Activated CD8-positive, alpha-beta memory T cell treated with anti-CD3 and anti-CD28 coated beads for 4 hours (primary cell): ENCODE results near the gene NCF2.

Experiments used
- DNase-seq, 2 donors: peaks; one replicate each; pipeline ENCODE4 v3.0.0-alpha.2; 2020; ENCODE audit warnings: low read depth in 2 of 2

The NCF2 gene

DNA sequence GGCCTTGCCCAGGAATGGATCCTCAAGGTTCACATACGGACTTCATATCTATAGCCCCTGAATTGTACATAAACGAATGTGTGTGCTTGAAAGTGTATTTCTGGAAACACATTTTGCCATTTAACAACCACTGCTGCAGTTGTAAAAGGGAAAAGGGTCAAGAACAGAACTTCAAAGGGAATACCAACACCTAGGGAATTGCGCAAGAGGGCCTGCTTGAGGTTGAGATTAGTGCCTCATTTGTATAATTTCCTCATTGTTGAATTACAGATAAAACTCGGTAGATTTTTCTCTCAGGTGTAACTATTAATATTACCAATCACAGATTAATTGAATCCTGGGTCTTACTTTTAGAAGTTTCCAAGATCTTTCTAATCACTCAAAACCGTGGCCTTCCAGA lies 6.1 kb downstream of the NCF2 start:
- no peak for DNase-seq

DNA sequence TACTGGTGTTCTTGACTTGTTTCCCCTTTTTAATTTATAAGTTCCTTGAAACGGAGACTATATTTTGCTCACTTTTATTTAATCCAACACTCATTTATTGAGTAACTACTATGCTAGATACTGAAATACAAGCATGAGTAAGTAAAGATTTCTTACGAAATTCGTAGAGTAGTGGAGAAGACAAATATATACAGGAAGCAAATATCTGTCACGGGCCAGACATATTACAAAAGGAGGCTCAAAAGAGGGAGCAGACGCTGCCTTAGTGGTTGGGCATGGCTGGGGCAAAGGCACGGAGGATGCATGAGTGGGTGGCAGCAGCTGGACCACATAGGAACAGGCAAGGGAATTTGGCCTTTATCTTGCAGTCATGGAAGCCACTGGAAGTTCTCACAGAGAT lies 6.8 kb downstream of the NCF2 start:
- DNase-seq = no peak

DNA sequence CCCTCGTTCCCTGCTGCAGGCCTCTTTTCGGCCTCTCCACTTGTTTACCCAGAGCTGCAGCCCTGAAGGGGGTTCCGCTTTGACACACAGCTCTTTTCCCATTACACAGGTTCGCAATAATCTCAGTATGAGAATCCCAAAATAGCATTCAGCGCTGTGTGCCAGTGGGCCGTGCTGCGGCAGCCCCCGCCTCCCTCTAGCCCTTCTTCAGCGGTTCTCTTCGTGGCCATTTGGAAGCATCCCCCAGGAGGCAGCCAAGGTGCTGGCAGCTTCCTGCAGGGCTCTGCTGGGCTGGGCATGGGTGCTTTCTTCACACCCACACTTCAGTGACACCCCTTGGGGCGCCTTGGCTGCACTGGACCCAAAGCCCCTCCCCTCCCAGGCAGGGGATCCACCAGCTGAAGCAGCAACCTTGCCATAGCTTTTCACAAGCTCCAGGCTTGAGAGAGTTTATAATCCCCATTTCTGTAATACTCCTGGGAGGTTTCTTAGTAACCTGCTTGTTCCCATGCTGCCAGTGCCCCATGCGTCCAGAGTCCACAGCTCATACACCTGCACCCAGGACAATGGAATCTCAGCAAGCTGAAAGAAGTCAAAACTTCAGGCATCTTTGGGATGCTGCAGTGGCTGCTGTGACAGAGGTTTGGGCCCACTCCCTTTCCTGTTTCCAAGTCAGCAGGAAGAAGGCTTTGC lies 8.1 kb downstream of the NCF2 start:
- no peak for DNase-seq

GRCh38 chr1:183580281-183580682 lies 10.0 kb downstream of the NCF2 start:
- DNase-seq = no peak

DNA sequence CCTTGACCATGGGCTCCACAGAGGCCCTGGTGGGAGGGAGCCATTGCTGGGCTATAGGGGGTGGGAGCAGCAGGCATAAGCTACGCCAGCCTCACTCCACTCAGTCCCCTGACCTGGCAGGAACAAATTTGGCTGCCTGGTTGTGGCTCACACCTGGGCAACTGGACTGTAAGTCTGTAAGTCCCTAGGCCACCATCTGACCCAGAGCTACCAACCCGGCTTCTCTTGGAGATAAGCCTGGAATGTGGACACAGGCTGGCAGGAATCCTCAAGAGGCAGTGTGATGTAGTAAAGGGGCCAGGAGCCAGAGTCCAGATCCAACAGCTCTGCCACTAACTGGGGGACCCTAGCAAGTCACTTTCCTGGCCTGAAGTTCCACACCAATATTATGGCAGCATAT lies 11.4 kb downstream of the NCF2 start:
- no peak for DNase-seq

DNA sequence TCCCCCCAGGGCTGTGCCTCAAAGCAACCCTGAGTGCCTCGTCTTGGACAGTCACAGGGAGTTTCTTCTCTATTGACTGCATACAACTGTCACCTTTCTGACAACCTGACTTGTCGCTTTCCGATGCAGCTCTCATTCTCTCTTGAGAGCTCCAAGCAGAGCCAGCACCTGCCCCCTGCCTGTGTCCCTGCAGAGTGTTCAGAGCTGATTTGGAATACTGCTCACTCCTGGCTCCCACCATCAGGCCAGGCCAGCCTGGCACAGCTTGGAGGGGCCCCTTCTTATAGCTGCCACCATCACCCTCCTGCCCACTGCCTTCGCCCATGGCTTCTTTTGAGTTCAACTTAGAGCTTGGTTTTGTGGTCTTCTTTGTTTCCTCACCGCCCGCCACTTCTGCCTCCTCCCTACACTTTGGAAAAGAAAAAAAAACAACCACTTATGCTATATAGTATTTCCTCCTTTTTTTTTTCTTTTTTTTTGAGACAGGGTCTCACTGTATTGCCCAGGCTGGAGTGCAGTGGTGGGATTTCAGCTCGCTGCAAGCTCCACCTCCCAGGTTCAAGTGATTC lies 12.3 kb downstream of the NCF2 start:
- DNase-seq = no peak

GRCh38 chr1:183576537-183576936 lies 13.7 kb downstream of the NCF2 start:
- DNase-seq = no peak

GRCh38 chr1:183575606-183576005 lies 14.7 kb downstream of the NCF2 start:
- DNase-seq = no peak

DNA sequence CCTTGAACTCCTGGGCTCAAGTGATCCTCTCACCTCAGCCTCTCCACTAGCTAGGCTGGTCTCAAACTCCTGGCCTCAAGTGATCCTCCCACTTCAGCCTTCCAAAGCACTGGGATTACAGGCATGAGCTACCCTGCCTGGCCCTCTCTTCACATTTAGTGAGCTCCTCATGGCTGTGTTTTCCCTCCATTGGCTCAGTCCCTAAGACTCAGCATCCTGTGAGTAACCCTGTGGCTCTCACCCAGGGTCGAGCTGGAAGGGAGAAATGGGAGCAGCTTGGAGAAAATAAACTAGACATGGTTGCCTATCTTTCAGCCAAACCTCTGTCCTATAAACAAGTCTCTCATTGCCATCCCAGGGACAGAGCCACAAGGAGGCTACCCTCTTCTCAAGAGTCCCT lies 17.5 kb downstream of the NCF2 start:
- DNase-seq = no peak

DNA sequence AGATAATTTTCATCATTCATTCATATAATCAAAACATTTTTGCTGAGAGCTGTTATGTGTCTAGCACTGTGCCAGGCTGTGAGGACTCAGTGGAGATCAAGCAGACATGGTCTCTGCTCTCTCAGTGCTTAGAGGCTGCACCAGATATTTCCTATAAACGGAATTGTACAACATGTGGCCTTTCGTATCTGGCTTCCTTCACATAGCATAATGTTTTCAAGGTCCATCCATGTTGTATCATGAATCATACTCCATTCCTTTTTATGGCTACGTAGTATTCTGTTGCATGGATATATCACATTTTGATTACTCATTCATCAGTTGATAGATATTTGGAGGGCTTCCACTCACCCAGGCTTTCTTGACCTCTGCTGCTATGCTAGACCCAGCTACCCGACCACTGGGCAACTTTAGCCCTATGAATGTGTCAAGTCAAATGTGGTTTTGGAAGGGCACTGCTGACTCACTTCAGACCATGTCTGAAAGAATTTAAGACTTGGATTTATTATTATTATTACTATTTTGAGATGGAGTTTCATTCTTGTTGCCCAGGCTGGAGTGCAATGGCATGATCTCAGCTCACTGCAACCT lies 18.5 kb downstream of the NCF2 start:
- no peak for DNase-seq

DNA sequence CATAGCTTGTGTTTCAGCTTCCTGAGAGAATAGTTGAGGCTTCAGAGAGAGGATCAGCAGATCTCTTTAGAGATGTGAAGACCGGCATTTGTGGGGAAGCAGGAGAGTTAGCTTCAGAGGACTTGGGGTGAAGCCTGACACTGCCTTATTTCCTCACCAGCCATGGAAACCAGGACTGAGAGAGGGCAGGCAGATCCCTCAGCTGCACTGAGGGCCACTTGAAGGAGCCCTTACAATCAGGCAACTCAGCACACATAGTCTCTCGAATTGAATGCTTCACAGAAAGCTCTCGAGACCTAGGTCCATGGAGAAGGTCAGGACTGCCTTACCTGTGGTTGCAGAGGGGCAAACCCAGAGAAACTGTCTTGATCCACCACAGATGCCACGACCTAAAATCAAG lies 19.8 kb downstream of the NCF2 start:
- DNase-seq = no peak

- DNase-seq = no peak
These were observed 20.5 kb downstream of the NCF2 start for GRCh38 chr1:183569801-183570200.

DNA sequence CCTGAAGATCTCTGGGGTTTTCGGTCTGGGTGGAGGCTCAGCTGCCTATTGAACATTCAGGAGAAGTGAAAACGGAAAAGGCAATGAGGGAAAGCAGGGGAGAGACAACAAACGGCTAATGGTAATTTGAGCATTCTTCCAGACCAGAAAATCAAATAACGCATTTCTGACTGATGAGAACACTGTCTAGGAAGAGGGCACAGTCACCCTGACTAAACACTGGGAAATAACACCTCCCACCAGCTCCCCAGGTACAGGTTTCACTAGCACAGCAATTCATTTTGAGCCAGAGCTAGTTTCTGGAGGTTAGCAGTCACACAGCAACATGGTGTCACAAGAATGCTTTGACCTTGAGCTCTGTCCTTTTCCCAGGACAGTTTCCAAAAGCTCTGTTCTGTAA lies 21.1 kb downstream of the NCF2 start:
- no peak for DNase-seq

GRCh38 chr1:183568176-183569021 lies 21.9 kb downstream of the NCF2 start:
- DNase-seq = no peak

DNA sequence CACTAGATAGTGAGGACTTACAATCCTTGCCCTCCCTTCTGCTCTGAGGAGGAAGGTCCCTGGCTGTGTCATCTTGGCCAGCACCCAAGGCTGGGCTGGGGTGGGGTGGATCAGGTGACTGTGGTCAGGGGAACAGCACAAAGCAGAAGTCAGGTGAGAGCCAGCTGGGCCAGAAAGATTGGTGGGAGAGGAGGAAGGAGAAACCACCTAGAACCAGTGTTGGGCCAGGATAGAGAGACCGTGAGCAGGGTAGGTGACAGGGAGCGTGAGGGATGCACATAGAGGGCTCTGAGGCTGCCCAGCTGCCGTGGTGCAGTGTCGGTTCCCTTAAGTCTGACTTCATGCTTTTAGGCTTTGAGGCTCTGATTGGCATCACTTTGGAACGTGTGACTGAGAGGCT lies 22.7 kb downstream of the NCF2 start:
- no peak for DNase-seq

- DNase-seq = no peak
These were observed 24.2 kb downstream of the NCF2 start for GRCh38 chr1:183566026-183566425.

DNA sequence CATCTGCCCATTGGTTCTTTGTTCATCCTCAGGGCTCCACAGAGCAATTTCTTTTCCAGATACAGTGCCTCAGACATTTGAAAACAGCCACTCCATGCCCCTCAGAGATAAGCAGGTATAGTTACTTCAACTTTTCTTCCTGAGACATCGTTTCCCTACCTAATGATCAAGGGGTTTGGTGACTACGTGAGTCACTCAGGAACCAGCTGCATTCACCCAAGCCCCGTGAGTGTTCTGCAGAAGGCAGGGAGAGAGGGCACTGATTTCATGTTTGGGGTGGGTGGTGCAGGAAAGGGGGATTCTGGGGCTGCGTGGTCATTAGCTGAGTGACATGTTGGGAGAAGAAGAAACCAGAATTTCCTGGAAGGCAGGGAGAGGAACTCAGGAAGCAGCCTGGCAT lies 25.0 kb downstream of the NCF2 start:
- no peak for DNase-seq

GRCh38 chr1:183562701-183563100 lies 27.6 kb downstream of the NCF2 start:
- no peak for DNase-seq

- no peak for DNase-seq
These were observed 31.2 kb downstream of the NCF2 start for GRCh38 chr1:183559061-183559460.

DNA sequence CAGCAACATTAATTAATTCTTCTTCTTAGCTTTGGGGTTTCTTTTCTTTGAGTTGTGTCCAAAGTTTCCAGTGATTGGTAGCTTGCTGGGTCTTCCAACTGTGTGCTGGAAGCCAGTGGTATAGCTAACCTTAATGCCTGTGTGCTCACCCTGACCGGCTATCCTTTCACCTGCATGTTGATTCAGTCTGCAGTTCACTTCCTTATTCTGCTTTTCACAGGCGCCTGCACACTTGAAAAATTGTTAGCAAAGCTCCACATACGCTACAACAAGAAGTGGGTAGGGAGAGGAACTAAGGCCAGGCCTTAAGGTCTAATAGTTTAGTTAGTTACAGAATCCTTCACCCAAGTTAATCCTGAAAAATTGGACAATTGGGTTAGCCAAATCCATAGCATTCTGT lies 35.7 kb downstream of the NCF2 start:
- no peak for DNase-seq

DNA sequence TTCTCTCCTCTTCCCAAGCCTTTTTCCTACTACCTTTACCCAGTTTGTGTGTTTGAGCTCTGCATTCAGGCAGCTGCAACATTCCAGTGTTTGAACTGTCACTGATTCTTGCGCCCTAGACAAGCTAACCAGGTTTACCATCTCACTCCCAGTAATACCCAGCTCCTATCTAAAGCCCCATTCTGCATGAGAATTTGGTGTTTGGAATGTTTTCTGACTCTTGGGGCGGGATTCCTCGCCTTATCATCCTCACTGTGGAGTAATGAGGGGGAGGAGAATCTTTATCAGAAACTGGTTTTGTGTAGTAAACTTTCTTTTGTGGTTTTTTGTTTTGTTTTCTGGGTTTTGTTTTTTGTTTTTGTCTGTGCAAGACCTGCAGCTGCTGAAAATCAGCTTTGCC lies 36.5 kb downstream of the NCF2 start:
- DNase-seq = no peak

DNA sequence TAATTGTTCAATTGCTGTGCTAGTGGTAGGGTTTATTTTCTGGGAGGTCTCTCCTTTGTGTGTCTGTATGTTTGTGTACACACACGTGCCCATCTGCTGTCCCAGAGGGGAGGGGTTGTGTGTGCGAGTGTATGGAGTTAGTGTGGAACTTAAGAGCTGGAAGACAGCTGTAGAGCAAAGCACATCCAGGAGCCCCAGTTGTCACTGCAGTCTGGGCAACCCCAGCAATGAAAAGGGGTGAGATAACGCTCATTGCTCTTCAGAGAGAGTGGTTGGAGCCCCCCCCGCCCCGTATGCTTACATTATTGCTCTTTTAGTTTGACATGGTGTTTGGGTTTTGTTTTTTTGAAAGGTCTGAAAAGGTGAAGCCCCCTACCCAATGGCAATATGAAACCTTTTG lies 36.9 kb downstream of the NCF2 start:
- DNase-seq = no peak

- no peak for DNase-seq
These were observed 37.4 kb downstream of the NCF2 start for GRCh38 chr1:183552891-183553290.
